Adrenal gland (tissue), 12 donors: ENCODE results near the gene OPN4. TPM values are rescaled to one million over a fixed set of nuclear protein-coding genes. Genes with fewer than 3 reads are reported as not detected.

ENCODE experiments used
- DNase-seq, 7 donors: peaks; one replicate each; pipeline ENCODE4 v3.0.0-alpha.2; 2019 to 2020
- H3K27ac ChIP-seq, 5 donors: fragments of 200-600 bp; sonication (generic) in 4 of 5; 1 replicate in 3 of 5; 2 replicates in 2 of 5; pipeline versions ENCODE4 v1.5.1 to v1.8.0; 2016 to 2020; ENCODE audit warnings: mild to moderate bottlenecking in 1 of 5
- H3K27me3 ChIP-seq: fragments of 200-600 bp; 2 replicates; pipeline ENCODE4 v1.8.0; 2021
- H3K36me3 ChIP-seq, 2 donors: fragments of 200-600 bp; replicated peaks in 1 of 2; 1 replicate in 1 of 2; 2 replicates in 1 of 2; pipeline versions ENCODE4 v1.5.1 to v1.8.0; 2018 to 2022
- H3K4me1 ChIP-seq, 2 donors: fragments of 200-600 bp; replicated peaks in 1 of 2; 1 replicate in 1 of 2; 2 replicates in 1 of 2; pipeline versions ENCODE4 v1.5.1 to v1.8.0; 2018 to 2021
- H3K4me3 ChIP-seq, 4 donors: fragments of 200-600 bp; sonication (generic) in 3 of 4; one replicate each; pipeline ENCODE4 v1.5.1; 2016 to 2018
- H3K9me3 ChIP-seq, 3 donors: fragments of 200-600 bp; sonication (generic) in 1 of 3; replicated peaks in 1 of 3; 1 replicate in 2 of 3; 2 replicates in 1 of 3; pipeline versions ENCODE4 v1.5.1 to v1.8.0; 2016 to 2021
- POLR2A ChIP-seq, 2 donors: fragments of 450-650 bp; IDR thresholded peaks; one replicate each; pipeline ENCODE4 v1.6.1; 2017; ENCODE audit warnings: antibody characterized with exemption in 2 of 2, mild to moderate bottlenecking in 2 of 2, moderate library complexity in 1 of 2
- WGBS, 4 donors: extraction: QIAGEN DNeasy Blood & Tissue Kit in 2 of 4; methylation state at CpG; one replicate each; pipeline versions ENCODE4 v1.1.5 to v1.1.7; 2013 to 2017; 5-methylcytosine and 5-hydroxymethylcytosine counted together
- intact Hi-C, 2 donors: fragments of 100-400 bp; cut with DNase I; formaldehyde crosslinking; loops; one replicate each; pipeline versions ENCODE4 v1.14.1 to v1.15.0; 2022 to 2023
- polyA plus RNA-seq, 3 donors: library from polyadenylated mRNA; stranded (reverse); fragments of 200-250 nt in 2 of 3; fragments of 350-450 nt in 1 of 3; fragmentation: Illumina TruSeq in 1 of 3; extraction: RNeasy Lipid Tissue Mini Kit (QIAGEN cat#74804) in 1 of 3; gene quantifications; one replicate each; pipeline ENCODE4 v1.2.3, GENCODE V29; 2013 to 2014
- total RNA-seq, 9 donors: library from RNA; depleted of rRNA in 4 of 9; stranded (reverse); fragments of >200 nt in 4 of 9; fragments of 120-200 nt in 1 of 9; fragmentation: NEBNext Ultra II Directional in 1 of 9; extraction: Animal tissue kit (Norgen Biotek cat#: 25700) in 1 of 9; gene quantifications; one replicate each; pipeline versions ENCODE4 v1.1.0 to v1.2.4, GENCODE V29; 2013 to 2023
- TF ChIP-seq, protein P1 (sequence below), 6 experiments: fragments of 450-650 bp in 4 of 6; fragments of 200-600 bp in 2 of 6; sonication (generic) in 1 of 6; IDR thresholded peaks; 1 replicate in 5 of 6; 2 replicates in 1 of 6; pipeline versions ENCODE4 v1.5.1 to v1.8.0; 2016 to 2021; ENCODE audit warnings: antibody characterized with exemption in 6 of 6, mild to moderate bottlenecking in 2 of 6, moderate library complexity in 1 of 6
- donor health status: healthy with polysubstance abuse.
- donor health status: Bipolar disorder and iron deficiency.
- donor health status: DM: yes; HTN: yes; CAD: no.
- donor health status: DM: no; HTN: no; CAD: no.
- donor health status: DM: no; HTN: no; CAD: no.
- donor health status: DM: yes; HTN: yes; CAD: no.

Gene OPN4
- total and polyA plus RNA-seq, 12 donors = 0.28 to 1.2 (median 0.30) TPM; not detected in 7

DNA sequence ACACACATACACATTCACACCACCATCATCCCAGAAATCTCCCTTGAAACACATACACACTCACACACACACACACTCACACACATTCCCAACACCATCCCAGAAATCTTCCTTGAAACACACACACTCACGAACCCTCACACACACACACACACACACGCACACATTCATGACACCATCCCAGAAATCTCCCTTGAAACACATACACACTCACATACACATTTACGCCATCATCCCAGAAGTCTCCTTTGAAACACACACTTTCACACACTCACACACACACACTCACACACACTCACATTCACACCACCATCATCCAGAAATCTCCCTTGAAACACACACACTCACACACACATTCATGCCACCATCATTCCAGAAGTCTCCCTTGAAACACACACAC is 360 bp upstream of the OPN4 start:
- peak in 1 of 7 donors; percentile 19 for DNase-seq
- no peaks in the 10 kb centered on the region for H3K36me3 ChIP-seq
- H3K4me1 ChIP-seq = peaks cover 0 to 7% of the 10 kb centered on the region in 2 donors
- TF ChIP-seq, protein P1, sequence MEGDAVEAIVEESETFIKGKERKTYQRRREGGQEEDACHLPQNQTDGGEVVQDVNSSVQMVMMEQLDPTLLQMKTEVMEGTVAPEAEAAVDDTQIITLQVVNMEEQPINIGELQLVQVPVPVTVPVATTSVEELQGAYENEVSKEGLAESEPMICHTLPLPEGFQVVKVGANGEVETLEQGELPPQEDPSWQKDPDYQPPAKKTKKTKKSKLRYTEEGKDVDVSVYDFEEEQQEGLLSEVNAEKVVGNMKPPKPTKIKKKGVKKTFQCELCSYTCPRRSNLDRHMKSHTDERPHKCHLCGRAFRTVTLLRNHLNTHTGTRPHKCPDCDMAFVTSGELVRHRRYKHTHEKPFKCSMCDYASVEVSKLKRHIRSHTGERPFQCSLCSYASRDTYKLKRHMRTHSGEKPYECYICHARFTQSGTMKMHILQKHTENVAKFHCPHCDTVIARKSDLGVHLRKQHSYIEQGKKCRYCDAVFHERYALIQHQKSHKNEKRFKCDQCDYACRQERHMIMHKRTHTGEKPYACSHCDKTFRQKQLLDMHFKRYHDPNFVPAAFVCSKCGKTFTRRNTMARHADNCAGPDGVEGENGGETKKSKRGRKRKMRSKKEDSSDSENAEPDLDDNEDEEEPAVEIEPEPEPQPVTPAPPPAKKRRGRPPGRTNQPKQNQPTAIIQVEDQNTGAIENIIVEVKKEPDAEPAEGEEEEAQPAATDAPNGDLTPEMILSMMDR (IDR thresholded peaks at IDR 0.05) = no peak
- no peak for TF ChIP-seq POLR2A (IDR thresholded peaks at IDR 0.05)
- H3K27me3 ChIP-seq = no peaks in the 10 kb centered on the region
- WGBS, 4 donors = 87 to 91% (median 91%) methylated on average over 3 of the region's 3 CpGs
- H3K27ac ChIP-seq = no peak overlapping the region
- H3K4me3 ChIP-seq = no peak overlapping the region
- intact Hi-C loops = no loop called here
- H3K9me3 ChIP-seq = no peaks in the 10 kb centered on the region

- intact Hi-C loops = no loop called here
- TF ChIP-seq, protein P1 (IDR thresholded peaks at IDR 0.05) = no peak
- no peak for TF ChIP-seq POLR2A (IDR thresholded peaks at IDR 0.05)
- H3K9me3 ChIP-seq = no peaks in the 10 kb centered on the region
- DNase-seq = peak in 3 of 7 donors; percentile 9 to 20 (median 13)
- no peak overlapping the region for H3K27ac ChIP-seq
- H3K4me1 ChIP-seq = no peaks in the 10 kb centered on the region
- no peak overlapping the region for H3K4me3 ChIP-seq
- WGBS, 4 donors = 88 to 93% (median 91%) methylated on average over 2 to 4 of the region's 4 CpGs
- no peaks in the 10 kb centered on the region for H3K27me3 ChIP-seq
- no peaks in the 10 kb centered on the region for H3K36me3 ChIP-seq
Observed at GRCh38 chr10:86655173-86655540, 810 bp downstream of the OPN4 start.

DNA sequence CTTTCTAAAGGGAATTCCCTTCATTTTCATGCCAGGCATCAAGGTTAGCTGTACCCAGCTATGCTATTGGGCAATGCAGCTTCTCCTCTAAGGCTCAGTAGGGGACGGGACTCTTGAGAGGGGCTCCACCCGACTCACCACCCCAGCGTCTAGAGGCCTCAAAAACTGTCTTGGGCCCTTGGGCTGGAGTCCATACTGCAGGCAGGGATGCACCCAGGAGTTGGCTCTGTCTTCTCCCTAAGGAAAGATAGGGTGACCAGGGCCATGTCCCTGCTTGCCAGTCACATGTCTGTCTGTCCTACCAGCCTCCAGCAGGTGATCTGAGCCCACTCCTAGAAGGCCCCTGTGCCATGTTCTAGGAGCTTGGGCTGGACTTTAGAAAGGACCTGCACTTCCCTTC is 1.2 kb downstream of the OPN4 start:
- Histone ChIP-seq H3K27ac (no peak overlapping the region), H3K4me1 (no peaks in the 10 kb centered on the region), H3K36me3 (no peaks in the 10 kb centered on the region), H3K9me3 (no peaks in the 10 kb centered on the region), H3K27me3 (no peaks in the 10 kb centered on the region), H3K4me3 (no peak overlapping the region)
- no peak for TF ChIP-seq POLR2A (IDR thresholded peaks at IDR 0.05)
- TF ChIP-seq, protein P1 (IDR thresholded peaks at IDR 0.05) = no peak
- WGBS, 4 donors = 88 to 100% (median 97%) methylated on average over 3 of the region's 3 CpGs
- intact Hi-C loops = no loop called here
- DNase-seq = peak in 3 of 7 donors; percentile 5 to 12 (median 5)

DNA sequence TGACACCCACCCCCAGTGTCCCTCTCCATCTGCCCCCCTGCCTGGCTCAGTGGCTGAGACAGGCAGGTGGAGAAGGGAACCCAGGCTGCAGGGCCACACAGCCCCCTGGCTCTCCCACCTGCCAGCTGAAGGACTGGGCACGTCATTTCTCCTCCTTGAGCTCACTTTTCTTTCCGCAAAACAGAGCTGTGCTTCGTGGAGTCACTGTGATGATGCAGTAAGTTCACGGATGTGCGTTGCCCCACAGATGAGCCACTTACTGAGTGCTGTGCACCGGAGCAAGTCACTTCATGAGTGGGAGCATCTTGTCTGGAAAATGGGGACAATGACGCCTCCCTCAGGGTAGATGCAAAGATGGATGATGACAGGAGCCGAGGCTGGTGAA is 2.7 kb downstream of the OPN4 start:
- intact Hi-C loops = no loop called here
- peak in 2 of 7 donors; percentile 7 to 8 for DNase-seq
- no peak overlapping the region for H3K27ac ChIP-seq
- H3K27me3 ChIP-seq = no peaks in the 10 kb centered on the region
- H3K4me1 ChIP-seq = peaks cover 0 to 10% of the 10 kb centered on the region in 2 donors
- H3K4me3 ChIP-seq = no peak overlapping the region
- no peaks in the 10 kb centered on the region for H3K9me3 ChIP-seq
- TF ChIP-seq POLR2A (IDR thresholded peaks at IDR 0.05) = no peak
- TF ChIP-seq, protein P1 (IDR thresholded peaks at IDR 0.05) = no peak
- 85 to 93% (median 90%) methylated on average over 8 of the region's 8 CpGs for WGBS, 4 donors
- H3K36me3 ChIP-seq = no peaks in the 10 kb centered on the region
